Gastrocnemius medialis (tissue), 4 donors: ENCODE results near the gene CCDC197.

Experiments used
- CTCF ChIP-seq, 5 experiments: fragments of 450-650 bp in 3 of 5; fragments of 200-600 bp in 2 of 5; sonication (generic) in 2 of 5; IDR thresholded peaks in 4 of 5; conservative IDR thresholded peaks in 1 of 5; 1 replicate in 4 of 5; 2 replicates in 1 of 5; pipeline ENCODE4 v1.5.1; 2016 to 2019; ENCODE audit warnings: antibody characterized with exemption in 5 of 5, mild to moderate bottlenecking in 3 of 5, moderate library complexity in 3 of 5
- POLR2A ChIP-seq, 2 donors: fragments of 450-650 bp; IDR thresholded peaks; one replicate each; pipeline ENCODE4 v1.6.1; 2017; ENCODE audit warnings: antibody characterized with exemption in 2 of 2, mild to moderate bottlenecking in 2 of 2, moderate library complexity in 2 of 2

- no peak for TF ChIP-seq POLR2A (IDR thresholded peaks at IDR 0.05)
- no peak for TF ChIP-seq CTCF (IDR thresholded peaks at IDR 0.05 in 4 of 5, conservative IDR thresholded peaks at IDR 0.05 in 1 of 5)
These were observed 21.2 kb downstream of the CCDC197 start for GRCh38 chr14:94018308-94018707.
